Stimulated activated CD4-positive, alpha-beta T cell treated with anti-CD3 and anti-CD28 coated beads, Interleukin-4, amount 100 ng/mL, for 4 hours (primary cell): ENCODE data around the gene DNAJC5G.
"Not testable (repeated sequence)": the region's sequence is repeated elsewhere in the genome, so short reads cannot be mapped to it uniquely, and the experiment has no call there.

Source experiments
- DNase-seq, 2 experiments: peaks; one replicate each; pipeline ENCODE4 v3.0.0-alpha.2; 2020

The DNAJC5G gene

GRCh38 chr2:27281855-27282559 lies 6.8 kb downstream of the DNAJC5G start, which contains the start of gene TRIM54:
Gene TRIM54, plus strand, starts transcription at chr2:27282429. Its CDS starts 303 bp downstream, at chr2:27282732.
- DNase-seq, result no peak

GRCh38 chr2:27282892-27283291 lies 7.7 kb downstream of the DNAJC5G start:
- no peak for DNase-seq

GRCh38 chr2:27284996-27285395 lies 9.8 kb downstream of the DNAJC5G start:
- no peak for DNase-seq

GRCh38 chr2:27285481-27285880 lies 10.2 kb downstream of the DNAJC5G start:
- no peak for DNase-seq

- DNase-seq, result no peak
Measured at GRCh38 chr2:27288610-27289009, 13.4 kb downstream of the DNAJC5G start.

- no peak for DNase-seq
Measured at GRCh38 chr2:27290549-27290948, 15.3 kb downstream of the DNAJC5G start.

- no peak for DNase-seq
Measured at GRCh38 chr2:27291865-27292264, 16.6 kb downstream of the DNAJC5G start.

GRCh38 chr2:27294928-27295327 lies 19.7 kb downstream of the DNAJC5G start:
- no peak for DNase-seq

GRCh38 chr2:27296481-27296880 lies 21.2 kb downstream of the DNAJC5G start:
- DNase-seq, result no peak

- no peak for DNase-seq
Measured at GRCh38 chr2:27297195-27297594, 22.0 kb downstream of the DNAJC5G start.

GRCh38 chr2:27298391-27299080 lies 23.3 kb downstream of the DNAJC5G start:
- DNase-seq, result no peak

GRCh38 chr2:27300606-27301005 lies 25.4 kb downstream of the DNAJC5G start:
- DNase-seq, result not testable (repeated sequence)

- DNase-seq, result peak; percentile 7 to 28
Measured at GRCh38 chr2:27303093-27304025, 28.1 kb downstream of the DNAJC5G start.

GRCh38 chr2:27304488-27305240 lies 29.4 kb downstream of the DNAJC5G start:
- no peak for DNase-seq

GRCh38 chr2:27305516-27305915 lies 30.3 kb downstream of the DNAJC5G start:
- DNase-seq, result no peak

- DNase-seq, result peak in 1 of 2 experiments; percentile 6
Measured at GRCh38 chr2:27306136-27306535, 30.9 kb downstream of the DNAJC5G start.

GRCh38 chr2:27306573-27307286 lies 31.5 kb downstream of the DNAJC5G start:
- DNase-seq, result peak; percentile 39 to 48

- DNase-seq, result no peak
Measured at GRCh38 chr2:27307287-27307544, 32.0 kb downstream of the DNAJC5G start.

GRCh38 chr2:27307545-27308358 lies 32.5 kb downstream of the DNAJC5G start:
- DNase-seq, result no peak

- no peak for DNase-seq
Measured at GRCh38 chr2:27308359-27308881, 33.2 kb downstream of the DNAJC5G start, which contains the start of gene UCN. Gene UCN, minus strand, starts transcription at chr2:27308445. Its CDS starts 550 bp downstream, at chr2:27307895.

GRCh38 chr2:27309651-27310050 lies 34.4 kb downstream of the DNAJC5G start:
- DNase-seq, result no peak
